HG03558 (cell line): Measurements from ENCODE around the gene RPS6KA5.

Experiments used
- ATAC-seq: cut with Tn5 transposase; IDR thresholded peaks from one replicate; pipeline ENCODE4 v1.9.1; 2021; ENCODE audit warnings: moderate number of reproducible peaks; ENCODE audit not compliant: unreplicated experiment; ENCODE audit errors: extremely low read depth

The RPS6KA5 gene

DNA sequence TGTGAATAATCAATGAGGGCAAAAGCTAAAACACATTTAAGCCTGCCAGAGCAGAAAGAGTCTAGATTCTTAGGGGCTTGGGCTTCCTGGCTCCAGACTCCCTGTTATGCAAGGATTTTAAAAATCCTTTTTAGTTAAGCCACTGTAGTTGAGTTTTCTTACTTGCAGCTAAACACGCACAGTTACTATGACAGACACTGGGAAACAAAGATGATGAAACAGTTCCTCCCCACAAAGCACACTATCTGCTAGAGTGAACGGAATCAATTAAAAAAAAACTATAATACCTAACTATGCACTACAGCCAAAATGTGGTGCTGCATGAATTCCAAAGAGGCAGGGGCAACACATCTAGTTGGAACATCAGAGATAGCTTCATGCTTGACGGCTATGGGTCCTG is 28.2 kb downstream of the RPS6KA5 start:
- ATAC-seq: no peak

DNA sequence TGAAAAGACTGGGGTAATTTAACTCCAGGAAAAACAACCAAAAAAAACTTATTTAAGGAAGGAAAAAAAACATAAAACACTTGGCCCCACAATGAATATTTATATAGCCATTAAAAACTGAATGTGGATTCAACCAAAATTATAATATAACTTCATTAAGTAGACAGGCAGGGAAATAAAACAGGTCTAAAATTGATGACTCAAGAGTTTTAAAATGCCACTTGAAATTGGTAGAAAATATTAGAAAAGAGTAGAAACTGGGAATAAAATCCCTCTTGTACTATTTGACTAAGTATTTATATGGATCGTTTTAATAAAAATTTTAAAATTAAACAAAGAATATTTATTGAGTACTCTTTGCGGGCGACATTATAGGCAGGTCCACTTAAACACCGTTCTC is 28.8 kb downstream of the RPS6KA5 start:
- no peak for ATAC-seq

DNA sequence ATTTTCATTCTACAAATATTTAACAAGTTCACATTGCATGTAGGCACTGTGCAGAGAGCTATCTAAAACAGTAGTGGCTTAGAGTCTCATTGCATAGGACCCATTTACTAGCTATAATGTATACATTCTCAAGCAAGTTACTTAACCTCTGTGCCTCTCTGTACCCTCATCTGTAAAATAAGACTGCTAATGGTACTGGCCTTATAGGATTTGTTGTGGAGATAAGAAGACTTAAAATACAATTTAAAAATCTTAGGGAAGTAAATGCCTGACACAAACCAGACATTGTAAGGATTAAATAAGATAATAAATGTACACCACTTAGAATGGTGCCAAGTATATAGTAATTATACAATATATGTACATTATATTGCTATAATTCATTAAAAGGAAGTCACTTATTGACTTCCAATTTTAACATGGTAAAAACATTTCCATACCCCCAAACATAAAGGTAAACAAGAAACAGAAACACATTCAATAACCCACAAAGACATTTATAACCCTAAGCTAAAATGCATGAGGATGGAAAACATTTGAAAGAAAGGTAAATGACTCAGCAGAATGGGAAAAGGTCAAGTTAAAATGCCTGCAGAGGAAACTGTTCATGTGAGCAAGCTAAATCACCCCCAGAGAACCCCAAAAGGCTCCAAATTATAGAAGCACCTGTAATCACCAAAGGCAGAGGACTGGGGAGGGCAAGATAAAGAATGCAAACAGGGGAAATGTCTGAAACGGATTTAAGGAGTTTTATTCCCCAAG is 30.8 kb downstream of the RPS6KA5 start:
- ATAC-seq: no peak

DNA sequence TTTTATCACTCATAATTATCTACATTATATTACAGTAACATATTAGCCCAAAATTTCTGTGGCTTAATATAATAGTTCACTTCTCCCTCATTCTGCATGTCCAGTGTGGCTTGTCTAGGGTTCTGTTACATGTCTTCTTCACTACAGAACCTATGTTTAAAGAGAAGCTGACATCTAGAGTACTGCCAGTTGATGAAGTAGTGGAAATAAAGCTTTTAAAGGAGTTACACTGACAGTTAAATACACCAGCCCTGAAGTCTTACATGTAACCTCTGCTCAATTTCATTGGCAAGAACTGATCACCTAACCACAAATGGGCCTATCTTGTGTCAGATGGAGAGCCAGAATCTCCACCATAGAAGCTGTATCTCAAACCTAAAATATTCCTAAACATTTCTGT is 32.9 kb downstream of the RPS6KA5 start:
- ATAC-seq: no peak

DNA sequence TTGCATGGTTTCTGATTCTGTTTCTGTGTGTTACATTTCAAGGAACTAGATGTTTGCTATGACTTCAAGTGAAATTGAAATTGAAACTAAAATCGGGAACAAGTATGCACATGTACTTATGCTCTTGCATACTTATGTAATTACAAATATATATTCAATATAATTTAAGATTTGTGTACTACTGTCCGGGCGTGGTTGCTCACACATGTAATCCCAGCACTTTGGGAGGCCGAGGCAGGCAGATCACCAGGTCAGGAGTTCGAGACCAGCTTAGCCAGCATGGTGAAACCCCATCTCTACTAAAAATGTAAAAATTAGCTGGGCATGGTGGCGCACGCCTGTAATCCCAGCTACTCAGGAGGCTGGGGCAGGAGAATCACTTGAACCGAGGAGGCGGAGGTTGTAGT is 37.8 kb downstream of the RPS6KA5 start:
- ATAC-seq: peak; percentile 74

DNA sequence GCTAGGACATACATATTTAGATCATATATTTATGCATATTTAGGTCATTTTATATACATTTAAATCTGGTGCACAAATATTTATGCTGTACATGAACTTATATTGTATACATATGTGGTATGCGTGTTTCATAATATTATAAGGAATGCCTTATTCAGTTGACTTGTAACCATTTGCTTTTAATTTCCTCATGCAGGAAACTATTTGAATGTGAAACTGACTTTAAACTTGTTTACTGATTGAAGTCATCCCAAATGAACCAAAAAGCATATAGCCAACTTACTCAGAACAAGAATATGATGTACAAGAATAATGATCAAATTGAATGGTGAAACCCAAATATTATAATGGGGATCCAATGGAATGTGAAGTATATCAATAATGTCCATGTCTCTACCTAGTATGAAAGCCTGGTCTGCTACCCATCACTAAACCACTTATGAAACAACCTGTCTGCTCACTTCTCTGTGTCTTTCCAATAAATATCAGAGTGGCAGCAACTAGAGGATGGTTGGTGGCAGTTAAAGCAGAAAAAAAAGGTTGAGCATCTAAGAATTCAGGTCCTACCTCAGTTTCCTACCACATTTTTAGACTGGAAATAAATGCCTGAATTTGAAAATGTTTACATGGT is 38.3 kb downstream of the RPS6KA5 start:
- ATAC-seq: peak; percentile 13

DNA sequence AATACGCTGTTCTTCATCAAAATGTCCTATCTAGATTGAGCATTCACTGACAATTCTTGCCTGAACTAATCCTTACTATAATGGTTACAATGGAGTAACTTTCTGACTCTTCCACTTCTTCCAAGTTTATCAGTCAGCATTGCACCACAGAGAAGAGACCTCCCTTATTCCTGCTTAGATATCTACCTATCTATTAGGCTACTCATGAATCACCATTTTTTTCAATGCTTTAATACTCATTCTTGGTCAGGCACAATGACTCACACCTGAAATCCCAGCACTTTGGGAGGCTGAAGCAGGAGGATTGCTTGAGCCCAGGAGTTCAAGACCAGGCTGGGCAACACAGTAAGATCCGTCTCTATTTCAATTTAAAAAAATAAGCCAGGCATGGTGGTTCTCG is 39.3 kb downstream of the RPS6KA5 start:
- ATAC-seq: no peak

DNA sequence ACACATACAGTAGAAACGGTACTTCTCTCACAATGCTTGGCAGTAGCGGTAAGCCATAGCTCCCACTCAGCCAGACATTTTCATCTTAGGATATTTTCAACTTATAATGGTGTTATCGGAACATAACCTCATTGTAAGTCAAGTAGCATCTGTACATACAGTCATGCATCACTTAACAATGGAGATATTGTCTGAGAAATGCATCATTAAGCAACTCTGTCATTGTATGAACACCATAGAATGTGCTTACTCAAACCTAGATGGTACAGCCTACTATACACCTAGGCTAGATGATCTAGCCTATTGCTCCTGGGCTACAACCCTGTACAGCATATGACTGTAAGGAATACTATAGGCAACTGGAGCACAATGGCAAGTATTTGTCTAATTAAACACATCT is 40.8 kb downstream of the RPS6KA5 start:
- no peak for ATAC-seq

DNA sequence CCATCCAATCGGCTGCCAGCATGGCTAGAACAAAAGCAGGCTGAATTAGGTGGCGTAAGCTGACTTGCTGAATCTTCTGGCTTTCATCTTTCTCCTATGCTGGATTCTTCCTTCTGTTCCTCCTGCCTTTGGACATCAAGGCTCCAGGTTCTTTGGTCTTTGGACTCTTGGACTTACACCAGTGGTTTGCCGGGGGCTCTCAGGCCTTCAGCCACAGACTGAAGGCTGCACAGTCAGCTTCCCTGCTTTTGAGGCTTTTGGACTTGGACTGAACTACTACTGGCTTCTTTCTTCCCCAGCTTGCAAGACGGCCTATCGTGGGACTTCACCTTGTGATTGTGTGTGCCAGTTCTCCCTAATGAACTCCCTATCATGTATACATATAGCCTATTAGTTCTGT is 42.0 kb downstream of the RPS6KA5 start:
- no peak for ATAC-seq

DNA sequence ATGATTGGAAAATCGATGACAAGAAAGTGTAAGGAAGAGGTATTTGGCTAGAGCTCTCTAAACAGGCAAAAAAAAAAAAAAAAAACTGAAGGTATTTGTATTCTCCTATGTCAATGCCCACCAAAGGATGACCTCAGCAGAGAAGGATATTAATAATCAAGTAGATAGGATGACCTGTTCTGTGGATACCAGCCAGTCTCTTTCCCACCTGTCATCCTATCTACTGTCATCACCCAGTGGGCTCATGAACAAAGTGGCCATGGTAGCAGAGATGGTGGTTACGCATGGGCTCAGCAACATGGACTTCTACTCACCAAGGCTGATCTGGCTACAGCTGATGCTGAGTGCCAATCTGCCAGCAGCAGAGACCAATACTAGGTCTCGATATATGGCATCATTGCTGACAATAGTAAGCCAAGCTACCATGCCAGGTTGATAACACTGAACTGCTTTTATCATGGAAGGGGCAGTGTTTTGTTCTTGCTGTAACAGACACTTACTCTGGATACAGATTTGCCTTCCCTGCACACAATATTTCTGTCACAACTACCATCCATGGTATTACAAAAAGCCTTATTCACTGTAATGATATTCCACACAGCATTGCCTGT is 43.5 kb downstream of the RPS6KA5 start:
- no peak for ATAC-seq

DNA sequence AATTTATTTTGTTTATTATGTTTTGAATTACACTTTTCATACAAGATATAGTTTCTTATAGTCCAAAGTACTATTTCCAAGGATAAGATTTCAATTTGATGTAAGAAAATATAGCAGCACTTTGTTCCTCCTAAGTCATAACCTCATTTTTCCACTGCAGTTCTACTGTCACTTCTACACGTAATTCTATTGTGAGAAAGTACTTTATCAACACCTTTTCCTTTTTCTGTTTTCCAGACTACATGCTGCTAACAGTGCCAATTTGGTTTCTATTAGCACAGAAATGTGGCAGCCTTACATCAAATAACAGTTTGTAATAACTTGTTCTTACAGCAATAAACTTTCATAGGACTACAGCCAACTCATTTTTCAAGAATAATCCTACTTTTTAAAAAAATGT is 45.0 kb downstream of the RPS6KA5 start:
- ATAC-seq: no peak

DNA sequence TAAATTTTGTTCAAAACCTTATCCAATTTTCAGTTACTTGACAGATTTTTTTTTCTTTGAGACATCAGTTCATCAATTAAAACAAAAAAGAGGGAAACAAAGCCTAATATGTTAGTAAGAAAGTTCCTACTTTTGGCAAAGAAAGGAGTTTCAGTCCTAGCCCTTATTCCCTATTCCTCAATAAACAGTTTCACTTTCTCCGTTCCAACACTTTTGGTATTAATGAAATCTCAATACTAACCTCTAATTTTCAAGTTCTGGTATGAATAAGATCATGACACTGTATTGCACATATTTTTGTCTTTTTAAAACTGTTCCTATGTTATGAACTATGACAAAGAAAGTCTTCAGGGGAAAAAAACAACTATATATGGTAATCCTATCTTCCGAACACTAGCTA is 48.4 kb downstream of the RPS6KA5 start:
- no peak for ATAC-seq

DNA sequence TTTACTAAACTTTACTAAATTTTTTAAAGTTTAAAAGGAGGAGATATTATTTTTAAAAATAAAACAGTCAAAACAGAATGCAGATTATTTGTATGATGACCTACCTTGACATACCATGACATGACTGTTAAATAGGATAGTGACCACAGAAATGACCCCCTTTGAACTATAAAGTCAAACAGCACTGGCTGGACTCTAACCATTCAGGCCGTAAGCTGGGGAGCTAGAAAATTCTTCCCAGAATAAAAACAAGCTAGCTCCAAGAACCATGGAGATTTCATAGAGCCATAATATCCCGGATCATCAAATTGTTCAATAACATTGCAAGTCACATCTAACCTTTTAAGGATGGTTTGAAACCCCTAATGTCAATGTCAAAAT is 50.3 kb downstream of the RPS6KA5 start:
- no peak for ATAC-seq

DNA sequence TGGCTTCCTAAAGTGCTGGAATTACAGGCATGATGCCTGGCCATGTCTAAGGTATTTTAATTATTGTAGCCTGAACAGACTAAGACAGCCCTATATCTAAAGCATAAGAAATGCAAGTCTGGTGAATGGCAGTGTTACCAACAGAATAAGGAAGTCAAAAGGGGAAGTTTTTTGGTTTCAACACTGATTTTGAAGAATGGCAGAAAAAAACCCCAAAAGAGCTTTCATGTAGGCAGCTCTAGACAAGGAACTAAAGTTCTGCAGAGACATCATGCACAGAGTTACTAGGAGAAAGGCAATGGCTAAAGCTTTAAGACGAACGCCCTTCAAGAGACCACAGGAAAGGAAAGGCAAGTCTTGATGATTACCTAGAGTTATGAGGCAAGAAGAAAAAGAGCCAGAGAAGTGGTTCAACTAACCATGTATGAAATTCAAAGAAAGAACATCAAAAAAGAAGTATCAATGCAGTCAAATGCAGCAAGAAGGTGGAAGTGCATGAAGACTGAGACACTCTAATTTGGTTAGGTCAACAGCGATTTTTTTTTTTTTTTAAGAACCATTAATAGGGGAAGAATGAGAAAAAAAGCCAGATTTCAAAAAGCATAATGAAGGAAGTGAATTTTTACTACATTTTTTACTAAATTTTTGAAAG is 50.8 kb downstream of the RPS6KA5 start:
- ATAC-seq: peak; percentile 75

DNA sequence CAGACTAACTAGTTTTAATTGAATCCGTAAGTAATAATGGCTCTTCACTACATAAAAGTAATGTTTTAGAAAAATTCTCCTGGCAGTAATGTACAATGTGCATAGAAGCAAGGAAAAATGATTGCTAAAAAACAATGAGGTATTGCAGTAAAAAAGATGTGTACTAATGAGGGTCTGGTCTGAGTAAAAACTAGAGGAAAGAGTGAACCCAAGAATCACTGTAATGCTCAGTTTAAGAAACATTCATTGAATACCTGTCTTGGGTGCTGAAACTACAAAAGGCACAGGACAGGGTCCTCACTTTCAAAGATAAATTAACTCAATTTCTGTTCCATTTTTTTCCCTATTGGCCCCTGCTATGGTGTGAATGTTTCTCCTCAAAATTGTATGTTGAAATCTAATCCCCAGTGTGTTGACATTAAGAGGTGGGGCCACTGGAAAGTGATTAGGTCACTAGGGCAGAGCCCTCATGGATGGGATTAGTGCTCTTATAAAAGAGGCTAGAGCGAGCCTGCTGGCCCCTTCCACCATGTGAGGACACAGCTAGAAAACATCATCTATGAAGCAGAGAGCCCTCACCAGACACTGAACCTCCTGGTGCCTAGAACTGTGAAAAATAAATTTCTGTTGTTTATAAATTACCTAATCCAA is 51.6 kb downstream of the RPS6KA5 start:
- no peak for ATAC-seq

DNA sequence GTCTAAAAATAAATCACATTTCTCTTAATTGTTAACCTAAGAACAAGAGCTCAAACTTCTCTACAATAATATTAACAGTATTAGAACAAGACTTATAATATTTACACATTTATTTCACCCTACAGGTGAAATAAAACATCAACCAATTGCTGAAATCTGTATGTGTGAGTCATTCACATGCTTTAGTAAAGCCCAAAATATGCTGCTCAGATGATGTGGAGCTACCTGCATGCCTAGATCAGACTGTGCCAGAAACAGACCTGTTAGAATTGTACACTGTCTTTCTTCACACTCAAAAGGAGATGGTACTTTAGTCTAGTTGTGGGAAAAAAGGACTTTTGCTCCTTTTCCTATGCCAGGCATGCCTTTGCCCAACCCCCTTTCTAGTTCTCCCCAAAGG is 54.7 kb downstream of the RPS6KA5 start:
- no peak for ATAC-seq

DNA sequence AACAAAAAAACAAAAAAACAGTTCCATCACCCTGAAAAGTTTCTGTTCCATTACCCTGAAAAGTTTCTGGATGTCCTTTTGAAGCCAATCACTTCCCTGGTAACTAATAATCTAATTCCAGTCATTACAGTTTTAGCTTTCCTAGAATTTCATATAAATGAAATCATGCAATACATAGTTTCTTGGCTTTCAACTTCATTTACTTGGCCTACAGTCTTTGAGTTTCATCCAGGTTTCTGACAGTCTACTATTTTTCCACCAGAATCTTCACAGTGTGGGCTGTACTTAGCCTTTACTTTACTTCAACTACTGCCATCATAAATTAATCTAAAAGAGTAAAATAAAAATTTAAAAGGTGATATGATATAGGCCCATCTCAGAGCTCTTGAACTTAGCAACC is 55.5 kb downstream of the RPS6KA5 start:
- ATAC-seq: no peak

DNA sequence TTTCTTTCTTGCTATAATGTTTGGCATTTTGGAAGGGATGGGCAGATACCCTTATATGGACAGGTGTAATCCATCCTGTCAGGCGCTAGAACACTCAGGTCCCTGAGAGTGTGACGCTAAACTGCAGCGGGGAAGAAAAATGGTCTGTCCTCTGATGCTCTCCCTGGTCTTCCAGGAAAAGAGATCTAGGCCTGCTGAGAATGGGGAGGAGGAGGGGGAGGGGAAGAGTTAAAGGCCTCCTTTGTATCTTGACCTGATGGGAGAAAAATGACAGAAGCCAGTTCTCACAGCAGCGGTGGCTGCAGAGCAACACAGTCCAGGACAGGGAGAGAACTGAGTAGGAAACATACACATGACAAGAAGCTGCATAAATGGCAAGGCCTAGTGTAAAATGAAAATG is 61.1 kb downstream of the RPS6KA5 start:
- no peak for ATAC-seq

DNA sequence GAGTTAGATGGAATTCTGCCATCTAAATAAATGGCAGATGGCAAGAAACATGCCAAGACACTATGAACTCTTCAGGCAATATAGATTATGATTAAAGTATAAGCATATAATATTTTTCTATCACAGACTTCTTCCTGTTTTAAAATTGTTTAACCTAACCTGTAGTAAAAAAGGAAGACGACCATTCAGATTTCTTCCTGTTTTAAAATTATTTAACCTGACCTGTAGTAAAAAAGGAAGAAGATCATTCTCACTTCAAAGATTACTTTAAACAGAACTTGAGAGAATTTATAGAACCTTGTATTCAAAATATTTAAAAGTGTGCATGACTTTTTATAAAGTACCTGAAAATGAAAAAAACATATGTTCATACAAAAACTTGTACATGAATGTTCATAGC is 63.5 kb downstream of the RPS6KA5 start:
- no peak for ATAC-seq

DNA sequence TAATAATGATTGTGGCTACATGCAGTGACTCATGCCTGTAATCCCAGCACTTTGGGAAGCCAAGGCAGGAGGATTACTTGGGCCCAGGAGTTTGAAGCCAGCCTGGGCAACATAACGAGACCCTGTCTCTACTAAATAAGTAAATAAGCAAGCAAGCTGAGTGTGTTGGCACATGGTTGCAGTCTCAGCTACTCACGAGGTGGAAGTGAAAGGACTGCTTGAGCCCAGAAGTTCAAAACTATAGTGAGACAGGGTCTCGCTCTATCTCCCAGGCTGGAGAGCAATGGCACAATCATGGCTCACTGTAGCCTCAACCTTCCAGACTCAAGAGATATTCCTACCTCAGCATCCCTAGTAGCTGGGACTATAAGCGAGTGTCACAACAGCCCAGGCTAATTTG is 64.7 kb downstream of the RPS6KA5 start:
- no peak for ATAC-seq

DNA sequence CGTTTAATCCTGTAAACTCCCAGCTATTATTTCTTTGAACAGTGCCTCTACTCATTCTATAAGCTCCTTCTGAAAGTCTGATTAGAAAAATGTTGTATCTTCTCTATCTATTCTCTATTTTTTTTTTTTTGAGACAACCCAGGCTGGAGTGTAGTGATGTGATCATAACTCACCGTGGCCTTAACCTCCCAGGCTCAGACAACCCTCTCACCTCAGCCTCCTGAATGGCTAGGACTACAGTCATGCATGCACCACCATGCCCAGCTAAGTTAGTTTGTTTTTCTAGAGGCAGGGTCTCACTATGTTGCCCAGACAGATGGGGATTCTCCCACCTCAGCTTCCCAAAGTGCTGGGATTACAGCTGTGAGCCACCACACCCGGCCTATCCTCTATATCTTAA is 66.6 kb downstream of the RPS6KA5 start:
- no peak for ATAC-seq
